SK-N-SH (cell line): ENCODE results near the gene HMOX1. TPM values are rescaled to one million over a fixed set of nuclear protein-coding genes. Genes with fewer than 3 reads are reported as not detected.

Source experiments
- CTCF ChIA-PET: fragments of 300-600, 350-600 bp; formaldehyde crosslinking; extraction: SDS; loops from one replicate; lab custom pipeline; 2021; lab: Yijun Ruan, JAX
- POLR2A ChIA-PET: fragments of 350-600 bp; sonication (Branson Sonifier 250); formaldehyde crosslinking; extraction: SDS; loops from one replicate; lab custom pipeline; 2020; ENCODE audit warnings: antibody characterized with exemption, inconsistent platforms; lab: Yijun Ruan, JAX
- DNase-seq: peaks from one replicate; pipeline ENCODE4 v3.0.0; 2012
- H2AFZ ChIP-seq: fragments of 200-600 bp; sonication (generic); 2 replicates; pipeline ENCODE4 v1.8.1; 2016; ENCODE audit warnings: antibody characterized with exemption, mild to moderate bottlenecking, low read depth
- H3F3A ChIP-seq: fragments of 200-600 bp; sonication (generic); replicated peaks from 2 replicates; pipeline ENCODE3; 2016; ENCODE audit warnings: antibody characterized with exemption, mild to moderate bottlenecking; ENCODE audit not compliant: insufficient read depth
- H3K27ac ChIP-seq, 2 experiments: fragments of 200-500 bp in 1 of 2; fragments of 200-600 bp in 1 of 2; sonication (Bioruptor generic) in 1 of 2; sonication (generic), shearing (Covaris generic) in 1 of 2; 2 replicates each; pipeline versions ENCODE4 v1.5.1 to v1.6.1; 2014 to 2016; ENCODE audit warnings: low read depth in 2 of 2, inconsistent platforms in 1 of 2, low read length in 1 of 2, mild to moderate bottlenecking in 1 of 2, mixed read lengths in 1 of 2
- H3K27me3 ChIP-seq: fragments of 200-600 bp; sonication (generic), shearing (Covaris generic); 2 replicates; pipeline ENCODE4 v1.6.1; 2016; ENCODE audit warnings: mixed run types; ENCODE audit not compliant: insufficient read depth
- H3K36me3 ChIP-seq, 2 experiments: fragments of 200-500 bp in 1 of 2; fragments of 200-600 bp in 1 of 2; sonication (Bioruptor generic) in 1 of 2; sonication (generic) in 1 of 2; replicated peaks in 1 of 2; 2 replicates each; pipeline versions ENCODE3 to v1.5.1; 2014 to 2016; ENCODE audit warnings: low read length in 1 of 2, mild to moderate bottlenecking in 1 of 2; ENCODE audit not compliant: insufficient read depth in 2 of 2, control insufficient read depth in 1 of 2
- H3K4me1 ChIP-seq, 2 experiments: fragments of 200-500 bp in 1 of 2; fragments of 200-600 bp in 1 of 2; sonication (Bioruptor generic) in 1 of 2; sonication (generic), shearing (Covaris generic) in 1 of 2; 2 replicates each; pipeline versions ENCODE4 v1.5.1 to v1.6.1; 2014 to 2016; ENCODE audit warnings: low read depth in 1 of 2, low read length in 1 of 2, mixed run types in 1 of 2; ENCODE audit not compliant: insufficient read depth in 2 of 2, control insufficient read depth in 1 of 2
- H3K4me2 ChIP-seq: fragments of 200-600 bp; sonication (generic), shearing (Covaris generic); 2 replicates; pipeline ENCODE4 v1.6.1; 2017; ENCODE audit warnings: mixed run types
- H3K4me3 ChIP-seq, 2 experiments: fragments of 200-500 bp in 1 of 2; fragments of 200-600 bp in 1 of 2; sonication (Bioruptor generic) in 1 of 2; sonication (generic), shearing (Covaris generic) in 1 of 2; 2 replicates each; pipeline versions ENCODE4 v1.5.1 to v1.8.1; 2014 to 2016; ENCODE audit warnings: low read depth in 2 of 2, inconsistent platforms in 1 of 2, low read length in 1 of 2, mild to moderate bottlenecking in 1 of 2, mixed read lengths in 1 of 2, moderate library complexity in 1 of 2
- H3K79me2 ChIP-seq: fragments of 200-600 bp; sonication (generic); 2 replicates; pipeline ENCODE4 v1.8.1; 2017; ENCODE audit warnings: mild to moderate bottlenecking; ENCODE audit not compliant: insufficient read depth
- H3K9ac ChIP-seq: fragments of 200-600 bp; sonication (generic); 2 replicates; pipeline ENCODE4 v1.6.1; 2017; ENCODE audit warnings: mixed run types
- H3K9me2 ChIP-seq: fragments of 200-600 bp; sonication (generic); 2 replicates; pipeline ENCODE4 v1.6.1; 2017; ENCODE audit warnings: mixed run types
- H3K9me3 ChIP-seq: fragments of 200-600 bp; sonication (generic); 2 replicates; pipeline ENCODE4 v1.6.1; 2017; ENCODE audit warnings: mixed run types, mild to moderate bottlenecking, moderate library complexity
- H4K20me1 ChIP-seq: fragments of 200-600 bp; sonication (generic); 2 replicates; pipeline ENCODE4 v1.6.1; 2017; ENCODE audit warnings: mild to moderate bottlenecking, mixed run types; ENCODE audit not compliant: insufficient read depth
- CTCF ChIP-seq: fragments of 200-600 bp; sonication (generic); IDR thresholded peaks from 2 replicates; pipeline ENCODE4 v1.6.1; 2017; ENCODE audit warnings: antibody characterized with exemption, mild to moderate bottlenecking, moderate library complexity
- FOSL2 ChIP-seq: IDR thresholded peaks from 2 replicates; pipeline ENCODE4 v1.4.0; 2012; ENCODE audit warnings: low read depth, mild to moderate bottlenecking, moderate library complexity, borderline replicate concordance
- GABPA ChIP-seq: IDR thresholded peaks from 2 replicates; pipeline ENCODE4 v1.4.0; 2012; ENCODE audit warnings: low read depth, mild to moderate bottlenecking
- GATA2 ChIP-seq: sonication (generic); formaldehyde crosslinking; IDR thresholded peaks from 2 replicates; pipeline ENCODE4 v1.5.0; 2020; ENCODE audit warnings: mild to moderate bottlenecking, missing genetic modification reagents
- MXI1 ChIP-seq: IDR thresholded peaks from 2 replicates; pipeline ENCODE4 v1.6.1; 2012; ENCODE audit warnings: mild to moderate bottlenecking, low read depth, low read length, improper control_type of control experiment
- PBX3 ChIP-seq: IDR thresholded peaks from 2 replicates; pipeline ENCODE4; 2012
- RCOR1 ChIP-seq: fragments of 150-350 bp; IDR thresholded peaks from 2 replicates; pipeline ENCODE4 v1.6.1; 2017; ENCODE audit warnings: antibody characterized with exemption, low read length
- TAF1 ChIP-seq: IDR thresholded peaks from 2 replicates; pipeline ENCODE4 v1.6.1; 2012; ENCODE audit warnings: low read depth, mild to moderate bottlenecking, low read length, moderate library complexity, borderline replicate concordance
- TEAD4 ChIP-seq: IDR thresholded peaks from 2 replicates; pipeline ENCODE4 v1.4.0; 2012; ENCODE audit warnings: mild to moderate bottlenecking, borderline replicate concordance; ENCODE audit not compliant: insufficient read depth
- USF1 ChIP-seq: IDR thresholded peaks from 2 replicates; pipeline ENCODE4 v1.4.0; 2012; ENCODE audit warnings: low read depth, borderline replicate concordance
- YY1 ChIP-seq: IDR thresholded peaks from 2 replicates; pipeline ENCODE4 v1.4.0; 2012; ENCODE audit warnings: low read depth, mild to moderate bottlenecking
- WGBS: methylation state at CpG from one replicate; pipeline ENCODE4 v1.1.6; 2017; ENCODE audit warnings: low lambda C conversion rate; 5-methylcytosine and 5-hydroxymethylcytosine counted together
- polyA plus RNA-seq, 3 experiments: library from polyadenylated mRNA; depleted of rRNA; stranded (reverse); fragments of >200 nt; gene quantifications; 2 replicates each; pipeline ENCODE4 v1.2.3, GENCODE V29; 2012

The HMOX1 gene
- polyA plus RNA-seq, 1 of the 3 experiments (the other 2 are of a cell fraction): 13.7 TPM

- Histone ChIP-seq H3K9me3 (no peaks in the 10 kb centered on the region), H2AFZ (no peak overlapping the region), H3K27ac (no peak overlapping the region), H3F3A (no peaks in the 10 kb centered on the region), H3K9me2 (no peaks in the 10 kb centered on the region), H3K27me3 (no peaks in the 10 kb centered on the region), H3K4me2 (no peak overlapping the region), H4K20me1 (no peaks in the 10 kb centered on the region), H3K4me1 (peaks cover under 1 to 14% of the 10 kb centered on the region in 2 experiments; a peak in 1 of 4 replicates), H3K4me3 (no peak overlapping the region), H3K36me3 (no peaks in the 10 kb centered on the region), H3K9ac (no peak overlapping the region), H3K79me2 (no peaks in the 10 kb centered on the region)
- POLR2A ChIA-PET: interaction anchor here (0.7 to 1.2 kb wide), 2 partner anchors 9 to 10 kb away, joined by 3 read pairs; no protein-coding TSS in a partner anchor
- DNase-seq: no peak
- CTCF ChIA-PET: interaction anchor here (0.7 kb wide), 1 partner anchor 10 kb away, joined by 3 read pairs; no protein-coding TSS in a partner anchor
- TF ChIP-seq FOSL2 (no peak), YY1 (no peak), GABPA (no peak), RCOR1 (no peak), TEAD4 (no peak), GATA2 (CRISPR knock-in tag) (no peak), PBX3 (no peak), CTCF (no peak), TAF1 (no peak), MXI1 (no peak), USF1 (no peak)
- 92% methylated on average over 10 of the region's 14 CpGs for WGBS
Measured at GRCh38 chr22:35344956-35345690, 35.8 kb upstream of the HMOX1 start.
